MM.1S (cell line): ENCODE results near the gene IPCEF1.

Experiments
- DNase-seq: peaks from one replicate; pipeline ENCODE4 v3.0.0-alpha.2; 2015
- H2AFZ ChIP-seq: fragments of 300-600 bp; sonication (generic); 2 replicates; pipeline ENCODE4 v1.6.0; 2016; ENCODE audit warnings: antibody characterized with exemption, low read length
- H3F3A ChIP-seq: fragments of 300-600 bp; sonication (generic); 2 replicates; pipeline ENCODE4 v1.6.1; 2016; ENCODE audit warnings: mild to moderate bottlenecking, antibody characterized with exemption, low read length, moderate library complexity, mixed read lengths; ENCODE audit not compliant: insufficient read depth
- H3K27ac ChIP-seq: fragments of 300-600 bp; sonication (generic); 2 replicates; pipeline ENCODE4 v1.5.1; 2016; ENCODE audit warnings: mild to moderate bottlenecking, low read length
- H3K27me3 ChIP-seq: fragments of 300-600 bp; sonication (generic); replicated peaks from 2 replicates; pipeline ENCODE4 v1.6.0; 2016; ENCODE audit warnings: low read length; ENCODE audit not compliant: insufficient read depth
- H3K36me3 ChIP-seq: fragments of 300-600 bp; sonication (generic); replicated peaks from 2 replicates; pipeline ENCODE4 v1.6.1; 2016; ENCODE audit warnings: mild to moderate bottlenecking, low read length, mixed read lengths; ENCODE audit not compliant: insufficient read depth
- H3K4me1 ChIP-seq: fragments of 300-600 bp; sonication (generic); 2 replicates; pipeline ENCODE4 v1.6.1; 2016; ENCODE audit warnings: low read length, mixed read lengths
- H3K4me2 ChIP-seq: fragments of 300-600 bp; sonication (generic); 2 replicates; pipeline ENCODE4 v1.6.0; 2016; ENCODE audit warnings: low read depth, low read length
- H3K4me3 ChIP-seq: fragments of 300-600 bp; sonication (generic); 2 replicates; pipeline ENCODE4 v1.5.1; 2016; ENCODE audit warnings: low read length, mixed read lengths
- H3K79me2 ChIP-seq: fragments of 300-600 bp; sonication (generic); 2 replicates; pipeline ENCODE4 v1.6.1; 2016; ENCODE audit warnings: mixed run types, low read length, mixed read lengths
- H3K9ac ChIP-seq: fragments of 300-600 bp; sonication (generic); 2 replicates; pipeline ENCODE4 v1.6.1; 2016; ENCODE audit warnings: low read length, mixed read lengths
- H3K9me2 ChIP-seq: fragments of 300-600 bp; sonication (generic); replicated peaks from 2 replicates; pipeline ENCODE4 v1.6.1; 2016; ENCODE audit warnings: mild to moderate bottlenecking, low read length, mixed read lengths; ENCODE audit not compliant: insufficient read depth
- H3K9me3 ChIP-seq: fragments of 300-600 bp; sonication (generic); replicated peaks from 2 replicates; pipeline ENCODE4 v1.6.1; 2016; ENCODE audit warnings: mild to moderate bottlenecking, low read length, mixed read lengths; ENCODE audit not compliant: insufficient read depth
- H4K20me1 ChIP-seq: fragments of 300-600 bp; sonication (generic); 2 replicates; pipeline ENCODE4 v1.6.1; 2016; ENCODE audit warnings: mild to moderate bottlenecking, low read length, moderate library complexity, mixed read lengths; ENCODE audit not compliant: insufficient read depth
- CTCF ChIP-seq: fragments of 300-600 bp; sonication (generic); IDR thresholded peaks from 2 replicates; pipeline ENCODE4 v1.5.1; 2016; ENCODE audit warnings: antibody characterized with exemption, low read length, mixed read lengths
- EZH2 ChIP-seq: fragments of 300-600 bp; sonication (generic); optimal IDR thresholded peaks from 2 replicates; pipeline ENCODE3; 2017; ENCODE audit warnings: low read depth, mild to moderate bottlenecking, antibody characterized with exemption, low read length, mixed read lengths
- EZH2phosphoT487 ChIP-seq: fragments of 300-600 bp; sonication (generic); IDR thresholded peaks from 2 replicates; pipeline ENCODE4 v1.6.1; 2018; ENCODE audit warnings: antibody characterized with exemption, low read length

IPCEF1 gene

GRCh38 chr6:154367839-154368695 lies 11.5 kb upstream of the IPCEF1 start:
- Histone ChIP-seq H3K4me2 (no peak overlapping the region), H3K27me3 (no peaks in the 10 kb centered on the region), H3K9ac (no peak overlapping the region), H3K27ac (no peak overlapping the region), H3F3A (no peaks in the 10 kb centered on the region), H2AFZ (no peak overlapping the region), H3K9me2 (no peaks in the 10 kb centered on the region), H3K36me3 (no peaks in the 10 kb centered on the region), H3K4me1 (no peaks in the 10 kb centered on the region), H3K9me3 (no peaks in the 10 kb centered on the region), H4K20me1 (no peaks in the 10 kb centered on the region), H3K4me3 (no peak overlapping the region), H3K79me2 (no peaks in the 10 kb centered on the region)
- TF ChIP-seq CTCF: no peak
- no peak for TF ChIP-seq EZH2phosphoT487
- TF ChIP-seq EZH2: no peak
- DNase-seq: no peak

DNA sequence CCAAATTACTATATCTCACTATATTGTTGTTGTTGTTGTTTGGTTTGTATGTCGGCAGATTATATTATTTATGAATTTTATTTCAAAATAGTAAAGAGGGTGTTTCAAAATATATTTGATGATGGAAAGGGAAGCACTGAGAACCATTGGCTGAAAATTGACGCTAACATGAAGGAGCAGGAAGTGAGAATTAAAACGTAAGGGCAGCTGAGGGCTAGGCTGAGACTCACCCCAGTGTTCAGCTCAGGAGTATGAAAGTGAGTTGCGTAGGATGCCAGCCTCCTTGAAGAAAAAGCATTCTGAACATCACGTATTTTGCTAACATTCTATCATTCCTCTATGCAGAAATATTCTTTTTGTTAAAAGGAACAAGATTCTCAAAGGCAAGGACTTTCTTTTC lies 10.7 kb upstream of the IPCEF1 start:
- no peak overlapping the region for H3K9ac ChIP-seq
- no peaks in the 10 kb centered on the region for H3K79me2 ChIP-seq
- no peak overlapping the region for H3K4me2 ChIP-seq
- no peaks in the 10 kb centered on the region for H3K27me3 ChIP-seq
- H3F3A ChIP-seq: no peaks in the 10 kb centered on the region
- H3K9me3 ChIP-seq: no peaks in the 10 kb centered on the region
- no peak overlapping the region for H3K4me3 ChIP-seq
- no peak overlapping the region for H3K27ac ChIP-seq
- no peaks in the 10 kb centered on the region for H4K20me1 ChIP-seq
- no peaks in the 10 kb centered on the region for H3K4me1 ChIP-seq
- H3K36me3 ChIP-seq: no peaks in the 10 kb centered on the region
- no peak overlapping the region for H2AFZ ChIP-seq
- TF ChIP-seq CTCF: no peak
- TF ChIP-seq EZH2: no peak
- no peak for TF ChIP-seq EZH2phosphoT487
- no peaks in the 10 kb centered on the region for H3K9me2 ChIP-seq
- no peak for DNase-seq

GRCh38 chr6:154363821-154364220 lies 7.2 kb upstream of the IPCEF1 start:
- no peaks in the 10 kb centered on the region for H3K36me3 ChIP-seq
- no peak overlapping the region for H3K4me2 ChIP-seq
- H3K9ac ChIP-seq: no peak overlapping the region
- DNase-seq: no peak
- H3K9me2 ChIP-seq: no peaks in the 10 kb centered on the region
- no peak for TF ChIP-seq CTCF
- TF ChIP-seq EZH2: no peak
- TF ChIP-seq EZH2phosphoT487: no peak
- H3K79me2 ChIP-seq: no peaks in the 10 kb centered on the region
- no peaks in the 10 kb centered on the region for H3K27me3 ChIP-seq
- no peaks in the 10 kb centered on the region for H3K4me1 ChIP-seq
- H4K20me1 ChIP-seq: no peaks in the 10 kb centered on the region
- H3K4me3 ChIP-seq: no peak overlapping the region
- no peak overlapping the region for H2AFZ ChIP-seq
- H3K9me3 ChIP-seq: no peaks in the 10 kb centered on the region
- no peaks in the 10 kb centered on the region for H3F3A ChIP-seq
- no peak overlapping the region for H3K27ac ChIP-seq
